ENCODE data around the gene CTIF.

GRCh38 chr18:48554610-48555400, 16.0 kb downstream of the CTIF start:
- no peak for TF ChIP-seq POLR2A (IDR thresholded peaks at IDR 0.05)
- no peak for TF ChIP-seq CTCF (IDR thresholded peaks at IDR 0.05)

Data from heart left ventricle (tissue), 13 donors.